Prostate gland (tissue), 2 donors: ENCODE results near the gene ENTPD3.

ENCODE experiments used
- POLR2A ChIP-seq: fragments of 450-650 bp; IDR thresholded peaks from one replicate; pipeline ENCODE4 v1.6.1; 2016; ENCODE audit warnings: antibody characterized with exemption, mild to moderate bottlenecking
- POLR2AphosphoS5 ChIP-seq: sonication (generic); formaldehyde crosslinking; IDR thresholded peaks from one replicate; pipeline ENCODE4 v1.6.1; 2017; ENCODE audit warnings: antibody characterized with exemption
- TF ChIP-seq, protein P1 (sequence below), 4 experiments: fragments of 200-600 bp in 2 of 4; fragments of 450-650 bp in 2 of 4; sonication (generic) in 2 of 4; IDR thresholded peaks; 1 replicate in 3 of 4; 2 replicates in 1 of 4; pipeline ENCODE4 v1.5.1; 2016 to 2019; ENCODE audit warnings: antibody characterized with exemption in 4 of 4, mild to moderate bottlenecking in 2 of 4, moderate library complexity in 2 of 4

DNA sequence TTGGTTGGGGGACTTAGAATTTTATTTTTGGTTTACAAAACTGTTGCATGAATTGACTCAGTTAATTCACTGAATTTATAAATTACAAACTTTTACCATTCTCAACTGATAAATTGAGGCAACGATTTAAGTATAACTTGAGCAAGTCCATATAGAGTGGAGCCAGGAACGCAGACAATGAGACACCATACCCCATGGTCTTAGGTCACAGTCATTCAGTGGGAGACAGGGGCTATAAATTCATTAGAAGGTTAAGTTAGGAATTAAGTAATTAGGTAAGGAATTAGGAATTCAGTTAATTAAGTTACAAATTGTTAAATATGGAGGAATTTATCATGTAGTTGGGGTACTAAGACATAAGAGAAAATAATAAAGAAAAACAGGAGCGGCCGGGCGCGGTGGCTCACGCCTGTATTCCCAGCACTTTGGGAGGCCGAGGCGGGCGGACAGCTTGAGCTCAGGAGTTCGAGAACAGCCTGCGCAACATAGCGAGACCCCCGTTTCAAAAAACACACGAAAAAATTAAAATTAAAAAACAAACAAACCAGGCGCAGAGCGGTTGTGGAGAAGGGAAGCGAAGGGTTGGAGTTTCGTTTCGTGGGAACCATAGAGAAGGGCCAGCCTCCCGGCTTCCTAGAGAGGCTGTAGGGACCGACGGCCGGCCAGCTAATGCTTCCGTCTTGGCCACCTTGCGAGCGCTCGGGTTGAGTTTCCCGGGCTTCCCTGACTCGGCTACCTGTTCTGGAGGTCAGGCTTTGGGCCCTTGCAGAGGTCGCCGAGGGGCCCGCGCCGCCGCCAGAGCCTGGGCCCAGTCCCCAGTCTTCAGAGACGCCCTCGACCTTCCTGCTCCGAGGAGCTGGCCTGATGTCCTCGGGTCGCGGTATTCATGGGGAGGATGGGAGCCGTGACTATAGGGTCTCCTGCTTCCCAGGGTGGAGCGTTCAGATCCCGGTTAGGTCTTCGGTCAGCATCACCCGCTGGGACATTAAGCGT lies 89.8 kb downstream of the ENTPD3 start, which contains the start of gene ZNF619:
- TF ChIP-seq POLR2A (no peak), POLR2AphosphoS5 (peak; percentile 41)
- TF ChIP-seq, protein P1, sequence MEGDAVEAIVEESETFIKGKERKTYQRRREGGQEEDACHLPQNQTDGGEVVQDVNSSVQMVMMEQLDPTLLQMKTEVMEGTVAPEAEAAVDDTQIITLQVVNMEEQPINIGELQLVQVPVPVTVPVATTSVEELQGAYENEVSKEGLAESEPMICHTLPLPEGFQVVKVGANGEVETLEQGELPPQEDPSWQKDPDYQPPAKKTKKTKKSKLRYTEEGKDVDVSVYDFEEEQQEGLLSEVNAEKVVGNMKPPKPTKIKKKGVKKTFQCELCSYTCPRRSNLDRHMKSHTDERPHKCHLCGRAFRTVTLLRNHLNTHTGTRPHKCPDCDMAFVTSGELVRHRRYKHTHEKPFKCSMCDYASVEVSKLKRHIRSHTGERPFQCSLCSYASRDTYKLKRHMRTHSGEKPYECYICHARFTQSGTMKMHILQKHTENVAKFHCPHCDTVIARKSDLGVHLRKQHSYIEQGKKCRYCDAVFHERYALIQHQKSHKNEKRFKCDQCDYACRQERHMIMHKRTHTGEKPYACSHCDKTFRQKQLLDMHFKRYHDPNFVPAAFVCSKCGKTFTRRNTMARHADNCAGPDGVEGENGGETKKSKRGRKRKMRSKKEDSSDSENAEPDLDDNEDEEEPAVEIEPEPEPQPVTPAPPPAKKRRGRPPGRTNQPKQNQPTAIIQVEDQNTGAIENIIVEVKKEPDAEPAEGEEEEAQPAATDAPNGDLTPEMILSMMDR (IDR thresholded peaks at IDR 0.05), result no peak
